SH-SY5Y (cell line): ENCODE results near the gene KRT9.

Source experiments
- GATA2 ChIP-seq: IDR thresholded peaks from 2 replicates; pipeline ENCODE4 v1.6.1; 2011; ENCODE audit warnings: mild to moderate bottlenecking, low read depth, low read length
- GATA3 ChIP-seq: IDR thresholded peaks from 2 replicates; pipeline ENCODE4 v1.6.1; 2011; ENCODE audit warnings: low read depth, mild to moderate bottlenecking, low read length, moderate library complexity

Gene KRT9

GRCh38 chr17:41556306-41556705, 15.6 kb downstream of the KRT9 start:
- TF ChIP-seq GATA3: no peak
- no peak for TF ChIP-seq GATA2

GRCh38 chr17:41555105-41555887, 16.6 kb downstream of the KRT9 start:
- TF ChIP-seq GATA2: no peak; the same call in 1 of the 2 replicates
- TF ChIP-seq GATA3: no peak

GRCh38 chr17:41553987-41554680, 17.7 kb downstream of the KRT9 start:
- no peak for TF ChIP-seq GATA3

- no peak for TF ChIP-seq GATA2
- no peak for TF ChIP-seq GATA3
These were observed 18.7 kb downstream of the KRT9 start for GRCh38 chr17:41553176-41553575.

GRCh38 chr17:41552455-41552854, 19.4 kb downstream of the KRT9 start:
- TF ChIP-seq GATA2: no peak
- TF ChIP-seq GATA3: no peak

- no peak for TF ChIP-seq GATA2
- TF ChIP-seq GATA3: no peak
These were observed 20.5 kb downstream of the KRT9 start for GRCh38 chr17:41551365-41551764.

GRCh38 chr17:41549596-41550039, 22.2 kb downstream of the KRT9 start:
- TF ChIP-seq GATA3 (no peak), GATA2 (no peak)

GRCh38 chr17:41548844-41549595, 22.8 kb downstream of the KRT9 start:
- TF ChIP-seq GATA3 (no peak), GATA2 (no peak)

- no peak for TF ChIP-seq GATA2
- TF ChIP-seq GATA3: no peak
These were observed 23.7 kb downstream of the KRT9 start for GRCh38 chr17:41547921-41548843.

GRCh38 chr17:41547378-41547841, 24.4 kb downstream of the KRT9 start:
- TF ChIP-seq GATA2 (no peak), GATA3 (no peak)

- TF ChIP-seq GATA3 (no peak), GATA2 (no peak)
These were observed 25.0 kb downstream of the KRT9 start for GRCh38 chr17:41546819-41547218.

GRCh38 chr17:41545829-41546410, 25.9 kb downstream of the KRT9 start:
- no peak for TF ChIP-seq GATA2
- no peak for TF ChIP-seq GATA3

- TF ChIP-seq GATA3 (no peak), GATA2 (no peak)
These were observed 26.9 kb downstream of the KRT9 start for GRCh38 chr17:41544935-41545334.
